ENCODE measurements around the gene GPR132.

The GPR132 gene

GRCh38 chr14:105020815-105021655 is 44.2 kb downstream of the GPR132 start, which contains the start of gene CDCA4:
Gene CDCA4 (minus strand): TSS chr14:105021083. CDS start chr14:105011929, 9,154 bp downstream.
- peak; percentile 98 for DNase-seq (ENCODE audit: low spot score)

GRCh38 chr14:105019861-105020814 is 45.1 kb downstream of the GPR132 start:
- DNase-seq (ENCODE audit: low spot score) = peak; percentile 57

- no peak for DNase-seq (ENCODE audit: low spot score)
Observed at GRCh38 chr14:105018414-105018813, 46.8 kb downstream of the GPR132 start.

- no peak for DNase-seq (ENCODE audit: low spot score)
Observed at GRCh38 chr14:105015905-105016304, 49.3 kb downstream of the GPR132 start.

- DNase-seq (ENCODE audit: low spot score) = peak; percentile 26
Observed at GRCh38 chr14:105015242-105015641, 50.0 kb downstream of the GPR132 start.

- DNase-seq (ENCODE audit: low spot score) = no peak
Observed at GRCh38 chr14:105014631-105015030, 50.6 kb downstream of the GPR132 start.

- DNase-seq (ENCODE audit: low spot score) = no peak
Observed at GRCh38 chr14:105014032-105014431, 51.2 kb downstream of the GPR132 start.

- DNase-seq (ENCODE audit: low spot score) = no peak
Observed at GRCh38 chr14:105013150-105013785, 52.0 kb downstream of the GPR132 start.

GRCh38 chr14:105012171-105012985 is 52.9 kb downstream of the GPR132 start:
- no peak for DNase-seq (ENCODE audit: low spot score)

GRCh38 chr14:105011312-105011990 is 53.8 kb downstream of the GPR132 start:
- no peak for DNase-seq (ENCODE audit: low spot score)

GRCh38 chr14:105010891-105011291 is 54.3 kb downstream of the GPR132 start:
- DNase-seq (ENCODE audit: low spot score) = no peak

GRCh38 chr14:105010106-105010505 is 55.1 kb downstream of the GPR132 start:
- no peak for DNase-seq (ENCODE audit: low spot score)

GRCh38 chr14:105007593-105008264 is 57.5 kb downstream of the GPR132 start:
- DNase-seq (ENCODE audit: low spot score) = no peak

- DNase-seq (ENCODE audit: low spot score) = no peak
Observed at GRCh38 chr14:105006831-105007592, 58.2 kb downstream of the GPR132 start.

- DNase-seq (ENCODE audit: low spot score) = no peak
Observed at GRCh38 chr14:105005929-105006830, 59.0 kb downstream of the GPR132 start.

- no peak for DNase-seq (ENCODE audit: low spot score)
Observed at GRCh38 chr14:105005329-105005928, 59.8 kb downstream of the GPR132 start.

All from CD4-positive, alpha-beta T cell treated with Interleukin-2 at 100 ng/mL for 4 hours (primary cell).